HepG2 (cell line): ENCODE data around the gene FUT3. TPM values are rescaled to one million over a fixed set of nuclear protein-coding genes. Genes with fewer than 3 reads are reported as not detected.

Experiments used
- ELF3 ChIP-seq: IDR thresholded peaks from 2 replicates; pipeline ENCODE4 v1.6.1; 2016; ENCODE audit warnings: missing genetic modification reagents, missing compliant biosample characterization
- GATAD1 ChIP-seq: IDR thresholded peaks from 2 replicates; pipeline ENCODE4 v1.6.1; 2016; ENCODE audit warnings: missing genetic modification reagents, missing compliant biosample characterization
- GMEB1 ChIP-seq: sonication (generic); formaldehyde crosslinking; IDR thresholded peaks from 2 replicates; pipeline ENCODE4 v1.5.1; 2020; ENCODE audit warnings: missing genetic modification reagents, mild to moderate bottlenecking, borderline replicate concordance
- ONECUT2 ChIP-seq: sonication (generic); formaldehyde crosslinking; IDR thresholded peaks from 2 replicates; pipeline ENCODE4 v1.4.0; 2020; ENCODE audit warnings: missing genetic modification reagents
- PHB2 ChIP-seq: fragments of 450-650 bp; IDR thresholded peaks from 2 replicates; pipeline ENCODE4 v1.6.1; 2018; ENCODE audit not compliant: partially characterized antibody
- SP140L ChIP-seq: sonication (generic); formaldehyde crosslinking; IDR thresholded peaks from 2 replicates; pipeline ENCODE4 v1.4.0; 2020; ENCODE audit warnings: missing genetic modification reagents, borderline replicate concordance
- SRY ChIP-seq: sonication (generic); formaldehyde crosslinking; IDR thresholded peaks from 2 replicates; pipeline ENCODE4 v1.8.0; 2022; ENCODE audit warnings: mild to moderate bottlenecking, missing genetic modification reagents
- TOE1 ChIP-seq: sonication (generic); formaldehyde crosslinking; IDR thresholded peaks from 2 replicates; pipeline ENCODE4 v1.4.0; 2020; ENCODE audit warnings: mild to moderate bottlenecking, missing genetic modification reagents
- ZBTB10 ChIP-seq: sonication (generic); formaldehyde crosslinking; IDR thresholded peaks from 2 replicates; pipeline ENCODE4 v1.4.0; 2020; ENCODE audit warnings: missing genetic modification reagents, borderline replicate concordance
- ZFP36L1 ChIP-seq: sonication (generic); formaldehyde crosslinking; IDR thresholded peaks from 2 replicates; pipeline ENCODE4 v1.8.0; 2022; ENCODE audit warnings: mild to moderate bottlenecking, missing genetic modification reagents, moderate library complexity
- ZNF235 ChIP-seq: sonication (generic); formaldehyde crosslinking; IDR thresholded peaks from 2 replicates; pipeline ENCODE4 v1.8.1; 2023; ENCODE audit warnings: mild to moderate bottlenecking, missing genetic modification reagents, borderline replicate concordance
- ZNF407 ChIP-seq: sonication (generic); formaldehyde crosslinking; IDR thresholded peaks from one replicate; pipeline ENCODE4 v1.5.1; 2020; ENCODE audit warnings: mild to moderate bottlenecking, missing genetic modification reagents; ENCODE audit errors: not compliant biosample characterization
- ZNF496 ChIP-seq: sonication (generic); formaldehyde crosslinking; IDR thresholded peaks from 2 replicates; pipeline ENCODE4 v1.8.1; 2023; ENCODE audit warnings: mild to moderate bottlenecking, moderate library complexity, missing genetic modification reagents; ENCODE audit not compliant: insufficient replicate concordance
- ZNF546 ChIP-seq: sonication (generic); formaldehyde crosslinking; conservative IDR thresholded peaks from 2 replicates; pipeline ENCODE4 v1.8.1; 2023; ENCODE audit warnings: mild to moderate bottlenecking, missing genetic modification reagents
- ZNF615 ChIP-seq: sonication (generic); formaldehyde crosslinking; IDR thresholded peaks from 2 replicates; pipeline ENCODE4 v1.5.0; 2020; ENCODE audit warnings: mild to moderate bottlenecking, missing genetic modification reagents, borderline replicate concordance
- ZNF780A ChIP-seq: sonication (generic); formaldehyde crosslinking; IDR thresholded peaks from 2 replicates; pipeline ENCODE4 v1.8.0; 2022; ENCODE audit warnings: mild to moderate bottlenecking, missing genetic modification reagents, moderate library complexity
- polyA plus RNA-seq, 8 experiments: library from polyadenylated mRNA; depleted of rRNA in 3 of 8; stranded (reverse) in 7 of 8; unstranded in 1 of 8; fragments of >200 nt; fragmentation: Illumina TruSeq in 4 of 8; extraction: Trizol in 4 of 8; gene quantifications; 2 replicates each; pipeline versions ENCODE4 v1.2.1 to v1.2.3, GENCODE V29; 2011 to 2016; ENCODE audit warnings: low read depth in 4 of 8, missing spikeins in 1 of 8, mixed read lengths in 1 of 8; ENCODE audit not compliant: insufficient read depth in 1 of 8
- total RNA-seq, 5 experiments: library from RNA; depleted of rRNA; stranded (reverse); fragments of >200 nt; fragmentation: Illumina TruSeq; extraction: Trizol; gene quantifications; 2 replicates each; pipeline ENCODE4 v1.2.3, GENCODE V29; 2016; ENCODE audit warnings: low read depth in 1 of 5

Gene FUT3
- total and polyA plus RNA-seq, 2 of the 13 experiments (the other 11 are each of a cell fraction or from before 2014, with no cell fraction given), result 0.53 to 1.1 TPM

- TF ChIP-seq ZNF407 (CRISPR knock-in tag), result no peak
- no peak for TF ChIP-seq TOE1 (CRISPR knock-in tag)
- no peak for TF ChIP-seq ZNF780A (CRISPR knock-in tag)
- no peak for TF ChIP-seq ONECUT2 (CRISPR knock-in tag)
- TF ChIP-seq PHB2, result no peak
- no peak for TF ChIP-seq GATAD1
- TF ChIP-seq ZFP36L1 (CRISPR knock-in tag), result no peak
- TF ChIP-seq SRY (CRISPR knock-in tag), result no peak
- TF ChIP-seq ZNF235, result no peak
- TF ChIP-seq ZBTB10 (CRISPR knock-in tag), result no peak
- TF ChIP-seq ELF3 (CRISPR knock-in tag), result no peak; the same call in 1 of the 2 replicates
- TF ChIP-seq GMEB1 (CRISPR knock-in tag), result no peak
- no peak for TF ChIP-seq SP140L (CRISPR knock-in tag)
- no peak for TF ChIP-seq ZNF496 (CRISPR knock-in tag)
- no peak for TF ChIP-seq ZNF615
- TF ChIP-seq ZNF546 (CRISPR knock-in tag), result no peak
These were observed 12.7 kb downstream of the FUT3 start (continued) for GRCh38 chr19:5838353-5839064.
